ENCODE results near the gene SH3TC2.

- TF ChIP-seq CTCF (IDR thresholded peaks at IDR 0.05 in 4 of 5, conservative IDR thresholded peaks at IDR 0.05 in 1 of 5) (no peak), POLR2A (IDR thresholded peaks at IDR 0.05) (no peak)
Observed at GRCh38 chr5:149006426-149006825, 56.4 kb downstream of the SH3TC2 start.
